ENCODE results near the gene MMP25.

- TF ChIP-seq EZH2phosphoT487 (IDR thresholded peaks at IDR 0.05; ENCODE audit: low read depth) = no peak
- TF ChIP-seq, protein P1, sequence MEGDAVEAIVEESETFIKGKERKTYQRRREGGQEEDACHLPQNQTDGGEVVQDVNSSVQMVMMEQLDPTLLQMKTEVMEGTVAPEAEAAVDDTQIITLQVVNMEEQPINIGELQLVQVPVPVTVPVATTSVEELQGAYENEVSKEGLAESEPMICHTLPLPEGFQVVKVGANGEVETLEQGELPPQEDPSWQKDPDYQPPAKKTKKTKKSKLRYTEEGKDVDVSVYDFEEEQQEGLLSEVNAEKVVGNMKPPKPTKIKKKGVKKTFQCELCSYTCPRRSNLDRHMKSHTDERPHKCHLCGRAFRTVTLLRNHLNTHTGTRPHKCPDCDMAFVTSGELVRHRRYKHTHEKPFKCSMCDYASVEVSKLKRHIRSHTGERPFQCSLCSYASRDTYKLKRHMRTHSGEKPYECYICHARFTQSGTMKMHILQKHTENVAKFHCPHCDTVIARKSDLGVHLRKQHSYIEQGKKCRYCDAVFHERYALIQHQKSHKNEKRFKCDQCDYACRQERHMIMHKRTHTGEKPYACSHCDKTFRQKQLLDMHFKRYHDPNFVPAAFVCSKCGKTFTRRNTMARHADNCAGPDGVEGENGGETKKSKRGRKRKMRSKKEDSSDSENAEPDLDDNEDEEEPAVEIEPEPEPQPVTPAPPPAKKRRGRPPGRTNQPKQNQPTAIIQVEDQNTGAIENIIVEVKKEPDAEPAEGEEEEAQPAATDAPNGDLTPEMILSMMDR (IDR thresholded peaks at IDR 0.05; ENCODE audit: low read depth, low read length) = no peak
Measured at GRCh38 chr16:3020247-3020603, 26.1 kb upstream of the MMP25 start, which contains the start of gene TNFRSF12A.

Measured in OCI-LY3 (cell line).